Gastrocnemius medialis (tissue), 4 donors: Measurements from ENCODE around the gene DCAF6.

Source experiments
- CTCF ChIP-seq, 5 experiments: fragments of 450-650 bp in 3 of 5; fragments of 200-600 bp in 2 of 5; sonication (generic) in 2 of 5; IDR thresholded peaks in 4 of 5; conservative IDR thresholded peaks in 1 of 5; 1 replicate in 4 of 5; 2 replicates in 1 of 5; pipeline ENCODE4 v1.5.1; 2016 to 2019; ENCODE audit warnings: antibody characterized with exemption in 5 of 5, mild to moderate bottlenecking in 3 of 5, moderate library complexity in 3 of 5
- POLR2A ChIP-seq, 2 donors: fragments of 450-650 bp; IDR thresholded peaks; one replicate each; pipeline ENCODE4 v1.6.1; 2017; ENCODE audit warnings: antibody characterized with exemption in 2 of 2, mild to moderate bottlenecking in 2 of 2, moderate library complexity in 2 of 2

- TF ChIP-seq CTCF (IDR thresholded peaks at IDR 0.05 in 4 of 5, conservative IDR thresholded peaks at IDR 0.05 in 1 of 5): no peak
- TF ChIP-seq POLR2A (IDR thresholded peaks at IDR 0.05): no peak
These were observed 157.1 kb downstream of the DCAF6 start for GRCh38 chr1:168093616-168094015.
